GM12878 (cell line): Measurements from ENCODE around the gene SESN1. TPM values are rescaled to one million over a fixed set of nuclear protein-coding genes. Genes with fewer than 3 reads are reported as not detected.

Source experiments
- ATAC-seq: fragments of 200-7000 bp; cut with Tn5 transposase; 3 replicates; pipeline ENCODE4 v1.9.1; 2020; ENCODE audit warnings: mild to moderate bottlenecking, moderate library complexity
- BruUV-seq: library from RNA; stranded (reverse); fragments of 400-500 nt; replicated peaks from 2 replicates; lab custom pipeline; 2021; lab: Mats Ljungman, UMichigan
- CTCF ChIA-PET: fragments of 300-600 bp; sonication (Branson Sonifier 250); formaldehyde crosslinking; extraction: SDS; loops from one replicate; lab custom pipeline; 2021; ENCODE audit warnings: inconsistent platforms; lab: Yijun Ruan, JAX
- POLR2A ChIA-PET: fragments of 350-600 bp; formaldehyde crosslinking; extraction: SDS; loops from one replicate; lab custom pipeline; 2021; ENCODE audit warnings: inconsistent platforms; lab: Charles Lee
- RAD21 ChIA-PET: fragments of 300-600 bp; sonication (Branson Sonifier 250); formaldehyde crosslinking; loops from one replicate; lab custom pipeline; 2023; ENCODE audit warnings: antibody characterized with exemption; ENCODE audit not compliant: unreplicated experiment; lab: Charles Lee
- SMC1A ChIA-PET: fragments of 300-600 bp; sonication (Branson Sonifier 250); formaldehyde crosslinking; loops from one replicate; lab custom pipeline; 2023; ENCODE audit not compliant: unreplicated experiment, uncharacterized antibody; lab: Charles Lee
- DNase-seq: peaks from one replicate; pipeline ENCODE4 v3.0.0-alpha.2; 2011; ENCODE audit warnings: low read depth, low spot score
- FAIRE-seq: peaks from 3 replicates; lab custom pipeline; 2011; peaks lifted over from hg19 to GRCh38; lab: Jason Lieb, UNC
- H2AFZ ChIP-seq: 2 replicates; pipeline ENCODE4 v1.6.0; 2011; ENCODE audit warnings: low read depth, low read length, control low read depth; ENCODE audit not compliant: control insufficient read depth
- H3K27ac ChIP-seq: 2 replicates; pipeline ENCODE4 v1.5.1; 2011; ENCODE audit warnings: control low read depth; ENCODE audit not compliant: control insufficient read depth, insufficient read depth
- H3K27me3 ChIP-seq, 2 experiments: replicated peaks in 1 of 2; 2 replicates each; pipeline versions ENCODE4 v1.6.0 to v1.6.1; 2011; ENCODE audit warnings: low read length in 1 of 2; ENCODE audit not compliant: control insufficient read depth in 2 of 2, insufficient read depth in 2 of 2
- H3K36me3 ChIP-seq, 2 experiments: 2 replicates each; pipeline ENCODE4 v1.5.1; 2011; ENCODE audit warnings: low read length in 1 of 2; ENCODE audit not compliant: control insufficient read depth in 2 of 2, insufficient read depth in 2 of 2
- H3K4me1 ChIP-seq: 2 replicates; pipeline ENCODE4 v1.6.1; 2011; ENCODE audit warnings: mild to moderate bottlenecking, low read length, moderate library complexity, mixed read lengths; ENCODE audit not compliant: control insufficient read depth, insufficient read depth
- H3K4me2 ChIP-seq: 2 replicates; pipeline ENCODE4 v1.6.0; 2011; ENCODE audit warnings: control low read depth; ENCODE audit not compliant: control insufficient read depth, insufficient read depth
- H3K4me3 ChIP-seq: fragments of 200-600 bp; sonication (generic); 2 replicates; pipeline ENCODE4 v1.5.1; 2016
- H3K79me2 ChIP-seq: 2 replicates; pipeline ENCODE4 v1.6.0; 2011; ENCODE audit warnings: low read length; ENCODE audit not compliant: control insufficient read depth, insufficient read depth
- H3K9ac ChIP-seq: 2 replicates; pipeline ENCODE4 v1.8.0; 2011; ENCODE audit warnings: low read length, control low read depth, mixed read lengths; ENCODE audit not compliant: control insufficient read depth, insufficient read depth
- H3K9me3 ChIP-seq: replicated peaks from 3 replicates; pipeline ENCODE4 v1.5.1; 2011; ENCODE audit warnings: mild to moderate bottlenecking, low read length; ENCODE audit not compliant: control insufficient read depth, insufficient read depth
- H4K20me1 ChIP-seq: 2 replicates; pipeline ENCODE4 v1.6.0; 2011; ENCODE audit not compliant: control insufficient read depth, insufficient read depth
- ASH2L ChIP-seq: fragments of 300-600, 200-600 bp; sonication (generic); IDR thresholded peaks from 2 replicates; pipeline ENCODE4 v1.6.1; 2017; ENCODE audit warnings: low read depth, mild to moderate bottlenecking, borderline replicate concordance
- CBX3 ChIP-seq: fragments of 200-600 bp; sonication (generic); IDR thresholded peaks from 2 replicates; pipeline ENCODE4 v1.6.1; 2016; ENCODE audit warnings: low read depth, borderline replicate concordance
- CHD2 ChIP-seq: IDR thresholded peaks from 2 replicates; pipeline ENCODE4 v1.6.1; 2011; ENCODE audit warnings: low read depth, low read length, improper control_type of control experiment, borderline replicate concordance
- EED ChIP-seq: sonication (generic); IDR thresholded peaks from 2 replicates; pipeline ENCODE4 v1.6.1; 2016; ENCODE audit warnings: antibody characterized with exemption, low read depth
- FOS ChIP-seq: IDR thresholded peaks from 3 replicates; pipeline ENCODE4 v1.6.1; 2011; ENCODE audit warnings: borderline replicate concordance; ENCODE audit not compliant: insufficient read length; ENCODE audit errors: extremely low read depth
- GATAD2B ChIP-seq: fragments of 450-650 bp; conservative IDR thresholded peaks from 2 replicates; pipeline ENCODE4 v1.6.1; 2017; ENCODE audit warnings: low read depth, mild to moderate bottlenecking, moderate library complexity
- HDAC6 ChIP-seq: fragments of 200-600 bp; sonication (generic); IDR thresholded peaks from one replicate; pipeline ENCODE4 v1.8.0; 2017; ENCODE audit warnings: antibody characterized with exemption; ENCODE audit not compliant: unreplicated experiment
- RAD51 ChIP-seq: fragments of 450-650 bp; IDR thresholded peaks from 2 replicates; pipeline ENCODE4 v1.6.1; 2016; ENCODE audit warnings: moderate library complexity, mild to moderate bottlenecking, inconsistent platforms
- SIN3A ChIP-seq: IDR thresholded peaks from 2 replicates; pipeline ENCODE4 v1.6.1; 2012; ENCODE audit warnings: low read depth, low read length, improper control_type of control experiment
- ZNF207 ChIP-seq: fragments of 450-650 bp; IDR thresholded peaks from 2 replicates; pipeline ENCODE4 v1.6.1; 2014; ENCODE audit warnings: antibody characterized with exemption, mild to moderate bottlenecking, borderline replicate concordance
- ZNF217 ChIP-seq: fragments of 450-650 bp; IDR thresholded peaks from 2 replicates; pipeline ENCODE4 v1.6.1; 2017; ENCODE audit warnings: antibody characterized with exemption, mild to moderate bottlenecking
- ZNF687 ChIP-seq: fragments of 450-650 bp; IDR thresholded peaks from 2 replicates; pipeline ENCODE4 v1.6.1; 2017; ENCODE audit warnings: mild to moderate bottlenecking, moderate library complexity
- WGBS: methylation state at CpG from one replicate; pipeline ENCODE4 v1.1.6; 2016; ENCODE audit warnings: low lambda C conversion rate; ENCODE audit not compliant: insufficient replicate concordance, insufficient coverage; ENCODE audit errors: missing lambda C conversion rate; 5-methylcytosine and 5-hydroxymethylcytosine counted together
- in situ Hi-C: fragments of 300-500 bp; cut with MboI; formaldehyde crosslinking; loops from 9 replicates; pipeline ENCODE4 v1.14.3; 2018; ENCODE audit warnings: mixed read lengths
- intact Hi-C: fragments of 100-400 bp; cut with micrococcal nuclease; formaldehyde crosslinking; loops from one replicate; pipeline ENCODE4 v1.14.2; 2022; ENCODE audit not compliant: unreplicated experiment
- polyA plus RNA-seq, 11 experiments: library from polyadenylated mRNA; depleted of rRNA in 4 of 11; unstranded in 6 of 11; stranded (reverse) in 5 of 11; fragments of >200 nt; fragmentation: Nextera tagmentation in 4 of 11; fragmentation: Illumina TruSeq in 1 of 11; extraction: Ambion mirVana in 4 of 11; extraction: Trizol in 1 of 11; gene quantifications; 1 replicate in 1 of 11; 2 replicates in 10 of 11; pipeline versions ENCODE4 v1.2.1 to v1.2.3, GENCODE V29; 2011 to 2016; ENCODE audit warnings: inconsistent platforms in 2 of 11, missing spikeins in 2 of 11, low read depth in 1 of 11
- total RNA-seq, 4 experiments: library from RNA; depleted of rRNA in 3 of 4; stranded (reverse); fragments of >200 nt in 3 of 4; fragmentation: Illumina TruSeq in 1 of 4; extraction: Trizol in 1 of 4; gene quantifications; 2 replicates each; pipeline versions ENCODE4 v1.2.1 to v1.2.3, GENCODE V29; 2013 to 2021
- TF ChIP-seq, protein P1 (sequence below): IDR thresholded peaks from 2 replicates; pipeline ENCODE4 v1.6.1; 2011; ENCODE audit warnings: low read depth, low read length, improper control_type of control experiment, borderline replicate concordance
- TF ChIP-seq, protein P2 (sequence below): fragments of 450-650 bp; IDR thresholded peaks from 2 replicates; pipeline ENCODE4 v1.6.1; 2017; ENCODE audit warnings: borderline replicate concordance

Gene SESN1
- total and polyA plus RNA-seq, 10 of the 15 experiments (the other 5 are each of a cell fraction or from before 2014, with no cell fraction given) = 1.3 to 13.0 (median 3.3) TPM

- no TSS peak for BruUV-seq
- Histone ChIP-seq H3K36me3 (no peaks in the 10 kb centered on the region), H3K9ac (no peak overlapping the region), H3K4me3 (no peak overlapping the region), H2AFZ (no peak overlapping the region), H4K20me1 (no peaks in the 10 kb centered on the region), H3K27ac (no peak overlapping the region), H3K9me3 (no peaks in the 10 kb centered on the region), H3K4me1 (peaks cover 14% of the 10 kb centered on the region), H3K4me2 (no peak overlapping the region), H3K79me2 (no peaks in the 10 kb centered on the region), H3K27me3 (no peaks in the 10 kb centered on the region; a peak in 1 of 4 replicates)
- no peak for DNase-seq
- ChIA-PET RAD21 (no interaction called here), POLR2A (no interaction called here), SMC1A (interaction anchor here (1.3 to 2.0 kb wide), 2 partner anchors 11 to 17 kb away, joined by 4 read pairs; no protein-coding TSS in a partner anchor), CTCF (interaction anchor here (1.0 to 3.6 kb wide), 3 partner anchors 19 to 42 kb away, joined by 3 to 13 read pairs (median 4); no protein-coding TSS in a partner anchor)
- intact Hi-C loops (no loop called here), in situ Hi-C loops (no loop called here)
- TF ChIP-seq HDAC6 (no peak), ZNF687 (no peak), CBX3 (no peak), GATAD2B (no peak), ASH2L (no peak), ZNF217 (no peak), CHD2 (no peak), FOS (no peak), RAD51 (no peak), SIN3A (no peak), ZNF207 (no peak), EED (no peak)
- TF ChIP-seq, protein P1, sequence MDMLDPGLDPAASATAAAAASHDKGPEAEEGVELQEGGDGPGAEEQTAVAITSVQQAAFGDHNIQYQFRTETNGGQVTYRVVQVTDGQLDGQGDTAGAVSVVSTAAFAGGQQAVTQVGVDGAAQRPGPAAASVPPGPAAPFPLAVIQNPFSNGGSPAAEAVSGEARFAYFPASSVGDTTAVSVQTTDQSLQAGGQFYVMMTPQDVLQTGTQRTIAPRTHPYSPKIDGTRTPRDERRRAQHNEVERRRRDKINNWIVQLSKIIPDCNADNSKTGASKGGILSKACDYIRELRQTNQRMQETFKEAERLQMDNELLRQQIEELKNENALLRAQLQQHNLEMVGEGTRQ = no peak
- TF ChIP-seq, protein P2, sequence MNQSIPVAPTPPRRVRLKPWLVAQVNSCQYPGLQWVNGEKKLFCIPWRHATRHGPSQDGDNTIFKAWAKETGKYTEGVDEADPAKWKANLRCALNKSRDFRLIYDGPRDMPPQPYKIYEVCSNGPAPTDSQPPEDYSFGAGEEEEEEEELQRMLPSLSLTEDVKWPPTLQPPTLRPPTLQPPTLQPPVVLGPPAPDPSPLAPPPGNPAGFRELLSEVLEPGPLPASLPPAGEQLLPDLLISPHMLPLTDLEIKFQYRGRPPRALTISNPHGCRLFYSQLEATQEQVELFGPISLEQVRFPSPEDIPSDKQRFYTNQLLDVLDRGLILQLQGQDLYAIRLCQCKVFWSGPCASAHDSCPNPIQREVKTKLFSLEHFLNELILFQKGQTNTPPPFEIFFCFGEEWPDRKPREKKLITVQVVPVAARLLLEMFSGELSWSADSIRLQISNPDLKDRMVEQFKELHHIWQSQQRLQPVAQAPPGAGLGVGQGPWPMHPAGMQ = no peak
- WGBS = 86% methylated on average over 4 of the region's 4 CpGs
- ATAC-seq = no peak
- FAIRE-seq = no peak
Measured at GRCh38 chr6:109052852-109053251, 41.8 kb downstream of the SESN1 start.
